ENCODE data around the gene PTGIS. TPM values are rescaled to one million over a fixed set of nuclear protein-coding genes. Genes with fewer than 3 reads are reported as not detected.

PTGIS gene
- total RNA-seq, 1 experiment from 2014 or later, result 20.0 TPM

DNA sequence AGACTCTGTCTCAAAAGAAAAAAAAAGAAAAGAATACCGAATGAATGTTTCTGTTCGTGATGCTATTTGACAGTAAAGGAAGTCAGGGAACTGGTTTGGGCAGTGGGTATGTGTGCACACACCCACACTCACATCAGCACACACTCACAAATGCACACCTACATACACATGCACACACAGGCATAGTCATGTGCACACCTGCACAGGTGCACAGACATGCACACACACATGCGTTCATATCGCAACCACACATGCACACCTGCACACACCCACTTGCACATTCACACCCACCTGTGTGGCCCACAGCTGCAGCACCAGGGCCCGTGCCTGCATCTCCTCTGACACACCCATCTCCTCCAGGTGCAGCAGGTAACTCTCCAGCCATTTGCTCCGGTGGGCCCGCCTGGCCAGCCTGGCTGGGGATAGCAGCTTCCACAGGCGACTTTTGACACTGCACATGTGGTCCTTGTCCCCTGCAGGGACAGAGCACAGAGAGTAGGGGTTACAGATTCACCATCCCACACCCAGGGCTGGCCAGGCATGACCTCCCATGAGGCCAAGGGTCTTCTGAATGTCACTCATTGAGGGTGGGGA lies 44.1 kb downstream of the PTGIS start:
- no peaks in the 10 kb centered on the region for H3K79me2 ChIP-seq (ENCODE audit: insufficient read depth, low read length)
- Mint-ChIP-seq H3K27me3 (ENCODE audit: low read depth) (no peaks in the 10 kb centered on the region), H3K36me3 (ENCODE audit: insufficient read depth in 1 of 3, low read depth in 3 of 3) (peaks cover 22 to 28% (median 25%) of the 10 kb centered on the region in 3 experiments), H3K27ac (no peak overlapping the region), H3K4me1 (peaks cover 6 to 10% of the 10 kb centered on the region in 2 experiments), H3K9me3 (peaks cover 0 to 5% of the 10 kb centered on the region in 2 experiments; a peak in 3 of 5 replicates), H3K4me3 (no peak overlapping the region)
- H3K79me1 ChIP-seq (ENCODE audit: insufficient read depth, low read depth, low read length, poor library complexity, severe bottlenecking), result no peaks in the 10 kb centered on the region
- no peak overlapping the region for H3K4me2 ChIP-seq (ENCODE audit: insufficient read depth, insufficient read length, low read length)
- no peak for DNase-seq
- H3K56ac ChIP-seq (ENCODE audit: insufficient read length, low read depth, low read length), result no peak overlapping the region
- H2AK5ac ChIP-seq (ENCODE audit: insufficient read length, low read length), result no peak overlapping the region
- no peak overlapping the region for H3K14ac ChIP-seq (ENCODE audit: insufficient read depth, low read length)
- no peak overlapping the region for H4K5ac ChIP-seq (ENCODE audit: insufficient read length, low read depth, low read length)
- no peak overlapping the region for H3K23ac ChIP-seq (ENCODE audit: insufficient read length, low read depth, low read length)
- no peaks in the 10 kb centered on the region for H4K20me1 ChIP-seq (ENCODE audit: control insufficient read depth, insufficient read depth, insufficient read length)
- H3K4me1 ChIP-seq (ENCODE audit: insufficient read depth, low read length), result no peaks in the 10 kb centered on the region
- no CpG with 5 or more reads among the region's 8 CpGs for WGBS (ENCODE audit: extremely low coverage, insufficient read length, low lambda C conversion rate)
- no peak overlapping the region for H3K27ac ChIP-seq (ENCODE audit: insufficient read length, low read depth, low read length)
- no peaks in the 10 kb centered on the region for H3K23me2 ChIP-seq (ENCODE audit: insufficient read length, low read depth, low read length, poor library complexity, severe bottlenecking)
- H3T11ph ChIP-seq (ENCODE audit: low read length), result no peak overlapping the region
- H4K8ac ChIP-seq (replicated peaks; ENCODE audit: insufficient read length, low read depth, low read length), result no peak overlapping the region
- no peak for TF ChIP-seq CTCF (conservative IDR thresholded peaks at IDR 0.05)
- H3K27me3 ChIP-seq (ENCODE audit: insufficient read depth, low read length), result no peaks in the 10 kb centered on the region
- H2BK5ac ChIP-seq (ENCODE audit: insufficient read length, low read length), result no peak overlapping the region
- H2AFZ ChIP-seq (ENCODE audit: low read length), result no peak overlapping the region
- H2BK20ac ChIP-seq (ENCODE audit: low read depth, low read length, poor library complexity, severe bottlenecking), result no peak overlapping the region
- H2BK12ac ChIP-seq (ENCODE audit: insufficient read length, low read depth, low read length), result no peak overlapping the region
- no peak overlapping the region for H3K18ac ChIP-seq (ENCODE audit: insufficient read length, low read depth, low read length)
- H3K9ac ChIP-seq (ENCODE audit: extremely low read depth, insufficient read length, low read length), result no peak overlapping the region
- no peak overlapping the region for H3K4ac ChIP-seq (ENCODE audit: low read depth, low read length)
- H2BK15ac ChIP-seq (ENCODE audit: low read depth, low read length), result no peak overlapping the region
- no peak overlapping the region for H4K91ac ChIP-seq (ENCODE audit: insufficient read length, low read depth, low read length)
- no peak overlapping the region for H2BK120ac ChIP-seq (ENCODE audit: low read depth, low read length, poor library complexity, severe bottlenecking)
- peaks cover 6% of the 10 kb centered on the region for H3K9me3 ChIP-seq (ENCODE audit: control insufficient read depth, low read depth, low read length)

Measured in H9 (cell line).